Measurements from ENCODE around the gene ADGRL1. TPM values are rescaled to one million over a fixed set of nuclear protein-coding genes. Genes with fewer than 3 reads are reported as not detected.

ADGRL1 gene
- total RNA-seq, 6 experiments from 2014 or later = 0.46 to 4.6 (median 1.3) TPM

DNA sequence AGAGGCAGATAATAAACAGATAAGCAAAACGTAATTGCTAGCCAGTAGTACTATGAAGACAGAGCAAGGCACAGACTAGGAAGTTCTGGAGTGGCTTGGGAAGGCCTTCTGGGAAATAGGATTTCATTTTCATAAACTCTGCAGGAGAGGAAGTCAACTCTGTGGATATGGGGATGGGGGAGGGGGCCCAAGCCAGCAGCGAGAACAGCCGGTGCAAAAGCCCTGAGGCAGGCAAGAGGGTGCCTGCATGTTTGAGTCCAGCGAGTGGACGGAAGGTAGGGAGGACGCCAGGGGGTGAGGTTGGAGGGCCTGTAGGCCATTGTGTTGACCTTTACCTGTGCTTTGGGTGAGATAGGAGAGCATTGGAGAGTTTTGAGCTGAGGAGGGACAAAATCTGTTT is 60.6 kb downstream of the ADGRL1 start:
- WGBS (ENCODE audit: insufficient coverage, low coverage, low lambda C conversion rate, missing lambda C conversion rate) = 81% methylated on average over 6 of the region's 6 CpGs
- intact Hi-C loops (cut with DNase I) = no loop called here
- Histone ChIP-seq H3K27me3 (no peaks in the 10 kb centered on the region), H3K4me3 (no peak overlapping the region), H3K4me1 (no peaks in the 10 kb centered on the region), H3K36me3 (no peaks in the 10 kb centered on the region), H3K27ac (no peak overlapping the region), H3K9me3 (no peaks in the 10 kb centered on the region)
- no peak for ATAC-seq
- no peak for DNase-seq
- TF ChIP-seq, protein P1, sequence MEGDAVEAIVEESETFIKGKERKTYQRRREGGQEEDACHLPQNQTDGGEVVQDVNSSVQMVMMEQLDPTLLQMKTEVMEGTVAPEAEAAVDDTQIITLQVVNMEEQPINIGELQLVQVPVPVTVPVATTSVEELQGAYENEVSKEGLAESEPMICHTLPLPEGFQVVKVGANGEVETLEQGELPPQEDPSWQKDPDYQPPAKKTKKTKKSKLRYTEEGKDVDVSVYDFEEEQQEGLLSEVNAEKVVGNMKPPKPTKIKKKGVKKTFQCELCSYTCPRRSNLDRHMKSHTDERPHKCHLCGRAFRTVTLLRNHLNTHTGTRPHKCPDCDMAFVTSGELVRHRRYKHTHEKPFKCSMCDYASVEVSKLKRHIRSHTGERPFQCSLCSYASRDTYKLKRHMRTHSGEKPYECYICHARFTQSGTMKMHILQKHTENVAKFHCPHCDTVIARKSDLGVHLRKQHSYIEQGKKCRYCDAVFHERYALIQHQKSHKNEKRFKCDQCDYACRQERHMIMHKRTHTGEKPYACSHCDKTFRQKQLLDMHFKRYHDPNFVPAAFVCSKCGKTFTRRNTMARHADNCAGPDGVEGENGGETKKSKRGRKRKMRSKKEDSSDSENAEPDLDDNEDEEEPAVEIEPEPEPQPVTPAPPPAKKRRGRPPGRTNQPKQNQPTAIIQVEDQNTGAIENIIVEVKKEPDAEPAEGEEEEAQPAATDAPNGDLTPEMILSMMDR (IDR thresholded peaks at IDR 0.05) = no peak
- no peak for TF ChIP-seq POLR2A (IDR thresholded peaks at IDR 0.05)

DNA sequence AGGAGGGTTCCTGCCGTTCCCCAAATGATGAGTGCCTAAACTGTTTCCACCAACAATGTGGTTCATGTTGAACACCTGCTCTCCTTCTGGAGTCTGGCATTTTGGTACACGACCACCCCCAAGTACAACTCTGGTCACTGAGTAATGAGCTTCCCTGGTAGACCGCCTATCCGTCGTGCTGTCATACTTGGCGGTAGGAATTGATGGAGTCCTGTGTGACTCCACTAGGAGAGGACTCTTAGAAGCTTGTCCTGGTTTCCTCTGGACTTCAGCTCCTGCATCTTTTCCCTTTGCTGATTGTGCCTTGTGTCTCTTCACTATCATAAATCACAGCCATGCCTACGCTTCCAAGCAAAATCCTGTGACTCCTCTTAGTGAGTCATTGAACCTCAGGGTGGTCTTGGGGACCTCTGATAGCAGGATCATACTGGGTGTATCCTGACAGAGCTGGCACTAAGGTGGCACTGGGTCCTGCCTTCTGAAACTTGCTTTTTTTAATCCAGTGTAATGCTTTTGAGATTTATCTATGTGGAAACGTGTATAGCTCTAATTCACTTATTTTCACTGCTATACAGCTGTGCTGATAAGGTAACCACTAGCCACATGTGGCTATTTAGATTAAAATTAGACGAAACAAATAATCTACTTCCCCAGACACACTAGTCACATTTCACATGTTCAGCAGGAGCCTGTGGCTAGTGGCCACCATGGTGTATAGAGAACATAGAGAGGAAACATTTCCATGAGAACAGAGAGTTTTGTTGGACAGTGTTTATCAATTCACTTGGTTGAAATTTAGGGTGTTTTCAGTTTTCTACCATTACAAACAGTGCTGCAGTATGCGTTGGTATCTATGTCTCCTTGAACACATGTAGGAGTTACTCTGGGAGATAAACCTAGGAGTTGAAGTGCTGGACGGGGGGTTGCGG is 63.4 kb downstream of the ADGRL1 start:
- intact Hi-C loops (cut with DNase I) = no loop called here
- Histone ChIP-seq H3K36me3 (no peaks in the 10 kb centered on the region), H3K9me3 (no peaks in the 10 kb centered on the region), H3K4me3 (no peak overlapping the region), H3K27me3 (no peaks in the 10 kb centered on the region), H3K4me1 (peaks cover 0 to 4% (median 0%) of the 10 kb centered on the region in 4 donors), H3K27ac (no peak overlapping the region)
- TF ChIP-seq, protein P1 (IDR thresholded peaks at IDR 0.05) = no peak
- no peak for TF ChIP-seq POLR2A (IDR thresholded peaks at IDR 0.05)
- no peak for ATAC-seq
- WGBS (ENCODE audit: insufficient coverage, low coverage, low lambda C conversion rate, missing lambda C conversion rate) = 90% methylated on average over 7 of the region's 12 CpGs
- DNase-seq = no peak

DNA sequence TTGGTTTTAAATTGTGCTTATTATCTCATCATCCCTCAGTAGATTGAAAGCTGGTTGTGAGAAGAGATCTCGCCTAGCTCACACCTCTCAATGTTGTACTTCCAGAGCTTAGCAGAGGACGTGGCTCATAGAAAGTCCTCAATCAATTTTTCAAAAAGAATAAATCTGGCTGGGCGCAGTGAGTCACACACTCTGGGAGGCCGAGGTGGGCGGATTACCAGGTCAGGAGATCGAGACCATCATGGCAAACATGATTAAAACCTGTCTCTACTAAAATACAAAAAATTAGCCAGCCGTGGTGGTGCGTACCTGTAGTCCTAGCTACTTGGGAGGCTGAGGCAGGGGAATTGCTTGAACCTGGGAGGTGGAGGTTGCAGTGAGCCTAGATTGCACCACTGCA is 64.9 kb downstream of the ADGRL1 start:
- Histone ChIP-seq H3K4me1 (peaks cover 0 to 7% (median 0%) of the 10 kb centered on the region in 4 donors), H3K36me3 (no peaks in the 10 kb centered on the region), H3K27me3 (no peaks in the 10 kb centered on the region), H3K9me3 (no peaks in the 10 kb centered on the region), H3K27ac (no peak overlapping the region), H3K4me3 (no peak overlapping the region)
- no peak for ATAC-seq
- TF ChIP-seq POLR2A (IDR thresholded peaks at IDR 0.05) = no peak
- TF ChIP-seq, protein P1 (IDR thresholded peaks at IDR 0.05) = no peak
- intact Hi-C loops (cut with DNase I) = no loop called here
- WGBS (ENCODE audit: insufficient coverage, low coverage, low lambda C conversion rate, missing lambda C conversion rate) = 95% methylated on average over 8 of the region's 8 CpGs
- DNase-seq = no peak

DNA sequence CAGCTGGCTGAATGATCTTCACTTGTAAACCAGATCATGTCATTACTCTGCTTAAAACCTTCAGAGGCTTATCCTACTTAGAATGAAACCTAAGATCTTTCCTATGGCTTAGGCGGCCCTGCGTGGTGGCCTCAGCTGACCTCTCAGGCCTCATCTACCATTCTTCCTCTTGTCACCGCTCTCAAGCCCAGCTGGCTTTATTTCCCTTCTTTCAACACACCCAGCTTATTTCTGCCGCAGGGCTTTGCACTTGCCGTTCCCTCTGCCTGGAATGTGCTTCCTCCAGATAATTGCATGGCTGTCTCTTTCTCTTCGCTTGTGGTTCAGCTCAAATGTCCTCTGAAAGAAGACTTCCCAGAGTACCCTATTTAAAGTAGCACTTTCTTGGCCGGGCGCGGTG is 66.0 kb downstream of the ADGRL1 start:
- H3K27me3 ChIP-seq = no peaks in the 10 kb centered on the region
- no peak for DNase-seq
- no peak for ATAC-seq
- no peaks in the 10 kb centered on the region for H3K36me3 ChIP-seq
- no peaks in the 10 kb centered on the region for H3K9me3 ChIP-seq
- H3K4me1 ChIP-seq = peaks cover 0 to 7% (median 0%) of the 10 kb centered on the region in 4 donors
- TF ChIP-seq POLR2A (IDR thresholded peaks at IDR 0.05) = no peak
- TF ChIP-seq, protein P1 (IDR thresholded peaks at IDR 0.05) = no peak
- intact Hi-C loops (cut with DNase I) = loop anchor here in 1 of 2 donors (10.0 kb wide), 1 partner anchor 55 kb away; the partner anchor contains the start of gene C19orf67
- H3K4me3 ChIP-seq = no peak overlapping the region
- no peak overlapping the region for H3K27ac ChIP-seq
- WGBS (ENCODE audit: insufficient coverage, low coverage, low lambda C conversion rate, missing lambda C conversion rate) = 56% methylated on average over 9 of the region's 9 CpGs

Measured in right lobe of liver (tissue), 6 donors.